OCI-LY3 (cell line): ENCODE results near the gene GPLD1.
"Not testable (repeated sequence)": the region's sequence is repeated elsewhere in the genome, so short reads cannot be mapped to it uniquely, and the experiment has no call there.

ENCODE experiments used
- EZH2phosphoT487 ChIP-seq: fragments of 200-600 bp; shearing (Covaris generic); IDR thresholded peaks from 2 replicates; pipeline ENCODE4 v1.6.1; 2018; ENCODE audit warnings: antibody characterized with exemption, mixed run types, low read depth
- TF ChIP-seq, protein P1 (sequence below): fragments of 200-600, 300-600 bp; sonication (generic); IDR thresholded peaks from 2 replicates; pipeline ENCODE4 v1.5.1; 2014; ENCODE audit warnings: antibody characterized with exemption, low read length, low read depth

DNA sequence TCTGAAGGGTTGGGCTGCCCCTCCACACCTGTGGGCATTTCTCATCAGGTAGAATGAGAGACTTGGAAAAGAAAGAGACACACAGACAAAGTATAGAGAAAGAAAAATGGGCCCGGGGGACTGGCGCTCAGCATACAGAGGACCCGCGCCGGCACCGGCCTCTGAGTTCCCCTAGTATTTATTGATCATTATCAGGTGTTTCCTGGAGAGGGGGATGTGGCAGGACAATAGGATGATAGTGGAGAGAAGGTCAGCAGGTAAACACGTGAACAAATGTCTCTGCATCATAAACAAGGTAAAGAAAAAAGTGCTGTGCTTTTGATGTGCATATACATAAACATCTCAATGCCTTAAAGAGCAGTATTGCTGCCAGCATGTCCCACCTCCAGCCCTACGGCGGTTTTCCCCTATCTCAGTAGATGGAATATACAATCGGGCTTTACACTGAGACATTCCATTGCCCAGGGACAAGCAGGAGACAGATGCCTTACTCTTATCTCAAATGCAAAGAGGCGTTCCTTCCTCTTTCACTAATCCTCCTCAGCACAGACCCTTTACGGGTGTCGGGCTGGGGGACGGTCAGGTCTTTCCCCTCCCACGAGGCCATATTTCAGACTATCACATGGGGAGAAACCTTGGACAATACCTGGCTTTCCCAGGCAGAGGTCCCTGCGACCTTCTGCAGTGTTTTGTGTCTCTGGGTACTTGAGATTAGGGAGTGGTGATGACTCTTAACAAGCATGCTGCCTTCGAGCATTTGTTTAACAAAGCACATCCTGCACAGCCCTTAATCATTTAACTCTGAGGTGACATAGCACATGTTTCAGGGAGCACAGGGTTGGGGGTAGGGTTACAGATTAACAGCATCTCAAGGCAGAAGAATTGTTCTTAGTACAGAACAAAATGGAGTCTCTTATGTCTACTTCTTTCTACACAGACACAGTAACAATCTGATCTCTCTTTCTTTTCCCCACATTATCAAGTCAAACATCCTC, 89.0 kb downstream of the GPLD1 start:
- TF ChIP-seq, protein P1, sequence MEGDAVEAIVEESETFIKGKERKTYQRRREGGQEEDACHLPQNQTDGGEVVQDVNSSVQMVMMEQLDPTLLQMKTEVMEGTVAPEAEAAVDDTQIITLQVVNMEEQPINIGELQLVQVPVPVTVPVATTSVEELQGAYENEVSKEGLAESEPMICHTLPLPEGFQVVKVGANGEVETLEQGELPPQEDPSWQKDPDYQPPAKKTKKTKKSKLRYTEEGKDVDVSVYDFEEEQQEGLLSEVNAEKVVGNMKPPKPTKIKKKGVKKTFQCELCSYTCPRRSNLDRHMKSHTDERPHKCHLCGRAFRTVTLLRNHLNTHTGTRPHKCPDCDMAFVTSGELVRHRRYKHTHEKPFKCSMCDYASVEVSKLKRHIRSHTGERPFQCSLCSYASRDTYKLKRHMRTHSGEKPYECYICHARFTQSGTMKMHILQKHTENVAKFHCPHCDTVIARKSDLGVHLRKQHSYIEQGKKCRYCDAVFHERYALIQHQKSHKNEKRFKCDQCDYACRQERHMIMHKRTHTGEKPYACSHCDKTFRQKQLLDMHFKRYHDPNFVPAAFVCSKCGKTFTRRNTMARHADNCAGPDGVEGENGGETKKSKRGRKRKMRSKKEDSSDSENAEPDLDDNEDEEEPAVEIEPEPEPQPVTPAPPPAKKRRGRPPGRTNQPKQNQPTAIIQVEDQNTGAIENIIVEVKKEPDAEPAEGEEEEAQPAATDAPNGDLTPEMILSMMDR: not testable (repeated sequence)
- not testable (repeated sequence) for TF ChIP-seq EZH2phosphoT487
